ENCODE data around the gene CYP3A5. TPM values are rescaled to one million over a fixed set of nuclear protein-coding genes. Genes with fewer than 3 reads are reported as not detected.

CYP3A5 gene
- total and polyA plus RNA-seq, 9 of the 15 experiments (the other 6 are each of a cell fraction or from before 2014, with no cell fraction given) = 0.73 to 2.8 (median 1.5) TPM

DNA sequence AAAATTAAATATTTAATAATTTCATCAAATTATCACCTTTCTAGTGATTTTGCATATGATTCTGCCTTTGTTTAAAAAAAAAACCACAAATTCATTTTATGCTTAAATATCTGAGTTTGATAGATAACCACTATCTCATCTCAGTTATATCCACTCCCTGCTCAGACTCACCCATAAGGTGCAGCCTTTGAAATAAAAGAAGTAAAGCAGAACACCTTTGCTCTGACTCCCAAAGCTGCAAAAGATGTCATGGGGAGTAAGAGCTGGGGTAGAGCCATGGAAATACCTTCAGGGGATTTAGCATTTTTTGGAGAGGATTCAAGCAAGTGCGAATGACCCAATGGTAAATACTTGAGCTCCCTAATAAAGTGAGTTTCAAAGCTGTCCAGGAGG lies 15.1 kb upstream of the CYP3A5 start:
- ATAC-seq (no peak), DNase-seq (ENCODE audit: extremely low read depth in 1 of 4, low spot score in 3 of 4) (no peak), FAIRE-seq (no peak)
- no peaks in the 10 kb centered on the region for H3K36me3 ChIP-seq (ENCODE audit: control insufficient read depth, insufficient read depth, low read length)
- no peaks in the 10 kb centered on the region for H3K9me3 ChIP-seq (replicated peaks; ENCODE audit: control insufficient read depth, insufficient read depth, low read depth, low read length)
- H3K4me1 ChIP-seq (replicated peaks in 1 of 2; ENCODE audit: control insufficient read depth in 2 of 2, insufficient read depth in 2 of 2, low read length in 2 of 2) = peaks cover 15 to 43% of the 10 kb centered on the region in 2 experiments
- H3K4me3 ChIP-seq = no peak overlapping the region
- H3K9ac ChIP-seq (ENCODE audit: insufficient read depth in 1 of 2, low read depth in 2 of 2, low read length in 2 of 2) = no peak overlapping the region; a peak in 1 of 4 replicates
- ChIA-PET CTCF (ENCODE audit: low intra/inter-chr PET ratio) (no interaction called here), POLR2A (interaction anchor here (0.9 to 4.6 kb wide), 4 partner anchors 15 to 201 kb away, joined by 3 to 26 read pairs (median 4); partner anchors contain the start of gene CYP3A5)
- H3K79me2 ChIP-seq (ENCODE audit: control insufficient read depth, insufficient read depth, low read length) = no peaks in the 10 kb centered on the region
- no peaks in the 10 kb centered on the region for H4K20me1 ChIP-seq (replicated peaks; ENCODE audit: control insufficient read depth, insufficient read depth, low read length)
- no peak overlapping the region for H3K4me2 ChIP-seq (ENCODE audit: insufficient read depth, low read length)
- H3K27ac ChIP-seq (ENCODE audit: extremely low read depth, low read depth, low read length) = no peak overlapping the region
- no peak overlapping the region for H2AFZ ChIP-seq (ENCODE audit: low read depth, low read length)
- in situ Hi-C loops (cut with MboI) (no loop called here), intact Hi-C loops (cut with micrococcal nuclease) (no loop called here)
- no peaks in the 10 kb centered on the region for H3K27me3 ChIP-seq (ENCODE audit: control insufficient read depth in 2 of 2, insufficient read depth in 2 of 2, low read length in 2 of 2)
- no peaks in the 10 kb centered on the region for H3K9me1 ChIP-seq (ENCODE audit: control insufficient read depth, insufficient read depth, low read length)
- TF ChIP-seq LCOR (CRISPR knock-in tag; IDR thresholded peaks at IDR 0.05) (no peak), SMAD1 (IDR thresholded peaks at IDR 0.05; ENCODE audit: low read depth, low read length, partially characterized antibody) (no peak), ZNF347 (CRISPR knock-in tag; IDR thresholded peaks at IDR 0.05; ENCODE audit: low read depth) (no peak), HNRNPLL (IDR thresholded peaks at IDR 0.05; ENCODE audit: low read depth, low read length, poor library complexity, severe bottlenecking) (no peak), PYGO2 (tag; IDR thresholded peaks at IDR 0.05) (no peak)
- TF ChIP-seq, protein P1, sequence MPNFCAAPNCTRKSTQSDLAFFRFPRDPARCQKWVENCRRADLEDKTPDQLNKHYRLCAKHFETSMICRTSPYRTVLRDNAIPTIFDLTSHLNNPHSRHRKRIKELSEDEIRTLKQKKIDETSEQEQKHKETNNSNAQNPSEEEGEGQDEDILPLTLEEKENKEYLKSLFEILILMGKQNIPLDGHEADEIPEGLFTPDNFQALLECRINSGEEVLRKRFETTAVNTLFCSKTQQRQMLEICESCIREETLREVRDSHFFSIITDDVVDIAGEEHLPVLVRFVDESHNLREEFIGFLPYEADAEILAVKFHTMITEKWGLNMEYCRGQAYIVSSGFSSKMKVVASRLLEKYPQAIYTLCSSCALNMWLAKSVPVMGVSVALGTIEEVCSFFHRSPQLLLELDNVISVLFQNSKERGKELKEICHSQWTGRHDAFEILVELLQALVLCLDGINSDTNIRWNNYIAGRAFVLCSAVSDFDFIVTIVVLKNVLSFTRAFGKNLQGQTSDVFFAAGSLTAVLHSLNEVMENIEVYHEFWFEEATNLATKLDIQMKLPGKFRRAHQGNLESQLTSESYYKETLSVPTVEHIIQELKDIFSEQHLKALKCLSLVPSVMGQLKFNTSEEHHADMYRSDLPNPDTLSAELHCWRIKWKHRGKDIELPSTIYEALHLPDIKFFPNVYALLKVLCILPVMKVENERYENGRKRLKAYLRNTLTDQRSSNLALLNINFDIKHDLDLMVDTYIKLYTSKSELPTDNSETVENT (CRISPR knock-in tag; IDR thresholded peaks at IDR 0.05) = no peak
- WGBS (ENCODE audit: insufficient coverage, low coverage, missing lambda C conversion rate) = 64% methylated on average over 1 of the region's 1 CpG
- BruUV-seq (replicated peaks) = no TSS peak

All from K562 (cell line).